Measurements from ENCODE around the gene CFAP46.

GRCh38 chr10:132977076-132977475, 34.7 kb upstream of the CFAP46 start:
- TF ChIP-seq EZH2 (IDR thresholded peaks at IDR 0.05; ENCODE audit: insufficient read depth, poor library complexity, severe bottlenecking) (no peak), EZH2phosphoT487 (IDR thresholded peaks at IDR 0.05; ENCODE audit: insufficient read depth, low read depth) (no peak)

All from GM23248 (cell line).